AG10803 (cell line): Measurements from ENCODE around the gene DDR2.

Source experiments
- DNase-seq: peaks from one replicate; pipeline ENCODE4 v3.0.0; 2010; ENCODE audit warnings: low read depth
- H3K4me3 ChIP-seq: 2 replicates; pipeline ENCODE4 v1.5.1; 2011; ENCODE audit warnings: mild to moderate bottlenecking, low read length, control low read depth
- CTCF ChIP-seq: conservative IDR thresholded peaks from 2 replicates; pipeline ENCODE4 v1.5.1; 2011; ENCODE audit warnings: mild to moderate bottlenecking, low read length, control low read depth, inconsistent platforms

Gene DDR2

GRCh38 chr1:162644986-162645314, 12.7 kb downstream of the DDR2 start:
- no peak for DNase-seq
- TF ChIP-seq CTCF, result no peak
- H3K4me3 ChIP-seq, result no peak overlapping the region

- DNase-seq, result no peak
- no peak overlapping the region for H3K4me3 ChIP-seq
- no peak for TF ChIP-seq CTCF
Observed at GRCh38 chr1:162645666-162646065, 13.4 kb downstream of the DDR2 start.

- TF ChIP-seq CTCF, result no peak
- no peak overlapping the region for H3K4me3 ChIP-seq
- DNase-seq, result no peak
Observed at GRCh38 chr1:162649583-162649982, 17.3 kb downstream of the DDR2 start.

- no peak for TF ChIP-seq CTCF
- no peak overlapping the region for H3K4me3 ChIP-seq
- no peak for DNase-seq
Observed at GRCh38 chr1:162654915-162655620, 22.8 kb downstream of the DDR2 start.

- no peak overlapping the region for H3K4me3 ChIP-seq
- DNase-seq, result no peak
- TF ChIP-seq CTCF, result no peak
Observed at GRCh38 chr1:162656266-162656665, 24.0 kb downstream of the DDR2 start.

GRCh38 chr1:162660574-162660973, 28.3 kb downstream of the DDR2 start:
- no peak overlapping the region for H3K4me3 ChIP-seq
- DNase-seq, result no peak
- TF ChIP-seq CTCF, result no peak

GRCh38 chr1:162661336-162661735, 29.1 kb downstream of the DDR2 start:
- no peak for TF ChIP-seq CTCF
- no peak for DNase-seq
- no peak overlapping the region for H3K4me3 ChIP-seq
